Vagina (tissue), 2 donors: Measurements from ENCODE around the gene RPS19.

Source experiments
- POLR2AphosphoS5 ChIP-seq, 2 donors: sonication (generic); formaldehyde crosslinking; IDR thresholded peaks; one replicate each; pipeline ENCODE4 v1.9.0; 2017; ENCODE audit warnings: antibody characterized with exemption in 2 of 2, mild to moderate bottlenecking in 2 of 2, low read depth in 1 of 2; ENCODE audit not compliant: insufficient read depth in 1 of 2
- TF ChIP-seq, protein P1 (sequence below), 3 experiments: fragments of 450-650 bp in 2 of 3; fragments of 200-600 bp in 1 of 3; sonication (generic) in 1 of 3; IDR thresholded peaks; one replicate each; pipeline ENCODE4 v1.5.1; 2017 to 2019; ENCODE audit warnings: antibody characterized with exemption in 3 of 3, mild to moderate bottlenecking in 2 of 3, moderate library complexity in 2 of 3

DNA sequence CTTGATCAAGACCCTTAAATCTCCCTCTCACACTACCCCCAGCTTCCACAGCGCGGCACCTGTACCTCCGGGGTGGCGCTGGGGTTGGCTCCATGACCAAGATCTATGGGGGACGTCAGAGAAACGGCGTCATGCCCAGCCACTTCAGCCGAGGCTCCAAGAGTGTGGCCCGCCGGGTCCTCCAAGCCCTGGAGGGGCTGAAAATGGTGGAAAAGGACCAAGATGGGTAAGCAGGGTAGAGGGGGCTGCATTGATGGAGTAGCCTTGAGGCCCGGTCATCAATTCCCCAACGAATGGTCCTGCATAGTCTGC lies 8.9 kb downstream of the RPS19 start:
- TF ChIP-seq POLR2AphosphoS5 (IDR thresholded peaks at IDR 0.05; ENCODE audit: insufficient read depth in 1 of 2, low read depth in 1 of 2): no peak
- TF ChIP-seq, protein P1, sequence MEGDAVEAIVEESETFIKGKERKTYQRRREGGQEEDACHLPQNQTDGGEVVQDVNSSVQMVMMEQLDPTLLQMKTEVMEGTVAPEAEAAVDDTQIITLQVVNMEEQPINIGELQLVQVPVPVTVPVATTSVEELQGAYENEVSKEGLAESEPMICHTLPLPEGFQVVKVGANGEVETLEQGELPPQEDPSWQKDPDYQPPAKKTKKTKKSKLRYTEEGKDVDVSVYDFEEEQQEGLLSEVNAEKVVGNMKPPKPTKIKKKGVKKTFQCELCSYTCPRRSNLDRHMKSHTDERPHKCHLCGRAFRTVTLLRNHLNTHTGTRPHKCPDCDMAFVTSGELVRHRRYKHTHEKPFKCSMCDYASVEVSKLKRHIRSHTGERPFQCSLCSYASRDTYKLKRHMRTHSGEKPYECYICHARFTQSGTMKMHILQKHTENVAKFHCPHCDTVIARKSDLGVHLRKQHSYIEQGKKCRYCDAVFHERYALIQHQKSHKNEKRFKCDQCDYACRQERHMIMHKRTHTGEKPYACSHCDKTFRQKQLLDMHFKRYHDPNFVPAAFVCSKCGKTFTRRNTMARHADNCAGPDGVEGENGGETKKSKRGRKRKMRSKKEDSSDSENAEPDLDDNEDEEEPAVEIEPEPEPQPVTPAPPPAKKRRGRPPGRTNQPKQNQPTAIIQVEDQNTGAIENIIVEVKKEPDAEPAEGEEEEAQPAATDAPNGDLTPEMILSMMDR (IDR thresholded peaks at IDR 0.05): no peak
